Ovary (tissue), 10 donors: ENCODE data around the gene RIN1. TPM values are rescaled to one million over a fixed set of nuclear protein-coding genes. Genes with fewer than 3 reads are reported as not detected.
A peak's percentile ranks its signal among the peaks of the same experiment; 100 is the strongest.
"Not testable (repeated sequence)": the region's sequence is repeated elsewhere in the genome, so short reads cannot be mapped to it uniquely, and the experiment has no call there.

ENCODE experiments used
- DNase-seq, 5 donors: peaks; one replicate each; pipeline ENCODE4 v3.0.0-alpha.2; 2019 to 2020
- H3K27ac ChIP-seq, 2 donors: fragments of 200-600 bp; one replicate each; pipeline versions ENCODE4 v1.5.1 to v1.8.0; 2019 to 2022
- H3K27me3 ChIP-seq: fragments of 200-600 bp; one replicate; pipeline ENCODE4 v1.8.0; 2022
- H3K36me3 ChIP-seq: fragments of 200-600 bp; sonication (generic); one replicate; pipeline ENCODE4 v1.5.1; 2019
- H3K4me1 ChIP-seq: one replicate; pipeline ENCODE4 v1.8.1; 2013; ENCODE audit warnings: mild to moderate bottlenecking, moderate library complexity; ENCODE audit not compliant: insufficient read depth
- H3K4me3 ChIP-seq: fragments of 200-600 bp; sonication (generic); one replicate; pipeline ENCODE4 v1.5.1; 2017
- H3K9me3 ChIP-seq, 2 donors: fragments of 200-600 bp in 1 of 2; sonication (generic) in 1 of 2; one replicate each; pipeline versions ENCODE4 v1.5.1 to v1.8.1; 2013 to 2019; ENCODE audit warnings: mild to moderate bottlenecking in 1 of 2, moderate library complexity in 1 of 2
- CTCF ChIP-seq, 3 donors: fragments of 450-650 bp in 2 of 3; fragments of 200-600 bp in 1 of 3; IDR thresholded peaks; one replicate each; pipeline versions ENCODE4 v1.5.1 to v1.8.0; 2016 to 2022; ENCODE audit warnings: antibody characterized with exemption in 3 of 3, mild to moderate bottlenecking in 1 of 3
- EP300 ChIP-seq: sonication (generic); formaldehyde crosslinking; IDR thresholded peaks from one replicate; pipeline ENCODE4 v1.6.1; 2017; ENCODE audit warnings: antibody characterized with exemption
- WGBS, 3 donors: extraction: QIAGEN DNeasy Blood & Tissue Kit in 1 of 3; methylation state at CpG; one replicate each; pipeline versions ENCODE4 v1.1.5 to v1.1.7; 2013 to 2017; 5-methylcytosine and 5-hydroxymethylcytosine counted together
- intact Hi-C, 4 donors: fragments of 100-400 bp; cut with DNase I; formaldehyde crosslinking; loops; one replicate each; pipeline versions ENCODE4 v1.11.0 to v1.15.1; 2022 to 2023
- long read RNA-seq, 3 donors: library from polyadenylated mRNA in 2 of 3; unstranded in 2 of 3; transcript quantifications; one replicate each; pipeline ENCODE4 v2.0.0 and lab custom pipeline, GENCODE V29; 2021 to 2026
- polyA plus RNA-seq, 2 donors: library from polyadenylated mRNA; stranded (reverse); fragments of 200-250 nt in 1 of 2; fragments of 350-450 nt in 1 of 2; fragmentation: Illumina TruSeq in 1 of 2; extraction: RNeasy Lipid Tissue Mini Kit (QIAGEN cat#74804) in 1 of 2; gene quantifications; one replicate each; pipeline ENCODE4 v1.2.3, GENCODE V29; 2013 to 2014
- total RNA-seq, 7 donors: library from RNA; depleted of rRNA in 2 of 7; stranded (reverse); fragments of >200 nt in 2 of 7; fragmentation: NEBNext Ultra II Directional in 3 of 7; extraction: Animal tissue kit (Norgen Biotek cat#: 25700) in 3 of 7; gene quantifications; one replicate each; pipeline versions ENCODE4 v1.1.0 to v1.2.4, GENCODE V29; 2016 to 2023
- donor health status: DM: no; HTN: no; CAD: no; lungs with moderate emphysema.
- donor health status: DM: no; HTN: no; CAD: no.
- donor health status: Bipolar disorder and iron deficiency.
- donor health status: DM: yes; HTN: yes; CAD: no.
- donor health status: DM: no; HTN: no; CAD: no.
- donor health status: DM: yes; HTN: yes; CAD: no.

The RIN1 gene, protein sequence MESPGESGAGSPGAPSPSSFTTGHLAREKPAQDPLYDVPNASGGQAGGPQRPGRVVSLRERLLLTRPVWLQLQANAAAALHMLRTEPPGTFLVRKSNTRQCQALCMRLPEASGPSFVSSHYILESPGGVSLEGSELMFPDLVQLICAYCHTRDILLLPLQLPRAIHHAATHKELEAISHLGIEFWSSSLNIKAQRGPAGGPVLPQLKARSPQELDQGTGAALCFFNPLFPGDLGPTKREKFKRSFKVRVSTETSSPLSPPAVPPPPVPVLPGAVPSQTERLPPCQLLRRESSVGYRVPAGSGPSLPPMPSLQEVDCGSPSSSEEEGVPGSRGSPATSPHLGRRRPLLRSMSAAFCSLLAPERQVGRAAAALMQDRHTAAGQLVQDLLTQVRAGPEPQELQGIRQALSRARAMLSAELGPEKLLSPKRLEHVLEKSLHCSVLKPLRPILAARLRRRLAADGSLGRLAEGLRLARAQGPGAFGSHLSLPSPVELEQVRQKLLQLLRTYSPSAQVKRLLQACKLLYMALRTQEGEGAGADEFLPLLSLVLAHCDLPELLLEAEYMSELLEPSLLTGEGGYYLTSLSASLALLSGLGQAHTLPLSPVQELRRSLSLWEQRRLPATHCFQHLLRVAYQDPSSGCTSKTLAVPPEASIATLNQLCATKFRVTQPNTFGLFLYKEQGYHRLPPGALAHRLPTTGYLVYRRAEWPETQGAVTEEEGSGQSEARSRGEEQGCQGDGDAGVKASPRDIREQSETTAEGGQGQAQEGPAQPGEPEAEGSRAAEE
- 1 to 10 TPM; 1.8 to 9.5 (median 6.3) TPM for total RNA-seq
- polyA plus RNA-seq = 1 to 10 TPM in 1 of 2 donors, under 1 TPM in 1; 0.52 to 3.5 TPM
- long read RNA-seq, donor 1, transcript RIN1-201 (10 exons, 2,693 nt) = major isoform, 9 of 20 reads
- long read RNA-seq, donor 1, partial matches to known transcripts = 9 of 20 reads
- long read RNA-seq, donor 1, other reads (novel, unspliced or antisense) = 2 of 20 reads
- long read RNA-seq, donor 2 = 0 reads
- long read RNA-seq, donor 3, transcript RIN1-201 (10 exons, 2,693 nt) = major isoform, 7 of 22 reads
- long read RNA-seq, donor 3, partial matches to known transcripts = 7 of 22 reads
- long read RNA-seq, donor 3, other reads (novel, unspliced or antisense) = 8 of 22 reads

DNA sequence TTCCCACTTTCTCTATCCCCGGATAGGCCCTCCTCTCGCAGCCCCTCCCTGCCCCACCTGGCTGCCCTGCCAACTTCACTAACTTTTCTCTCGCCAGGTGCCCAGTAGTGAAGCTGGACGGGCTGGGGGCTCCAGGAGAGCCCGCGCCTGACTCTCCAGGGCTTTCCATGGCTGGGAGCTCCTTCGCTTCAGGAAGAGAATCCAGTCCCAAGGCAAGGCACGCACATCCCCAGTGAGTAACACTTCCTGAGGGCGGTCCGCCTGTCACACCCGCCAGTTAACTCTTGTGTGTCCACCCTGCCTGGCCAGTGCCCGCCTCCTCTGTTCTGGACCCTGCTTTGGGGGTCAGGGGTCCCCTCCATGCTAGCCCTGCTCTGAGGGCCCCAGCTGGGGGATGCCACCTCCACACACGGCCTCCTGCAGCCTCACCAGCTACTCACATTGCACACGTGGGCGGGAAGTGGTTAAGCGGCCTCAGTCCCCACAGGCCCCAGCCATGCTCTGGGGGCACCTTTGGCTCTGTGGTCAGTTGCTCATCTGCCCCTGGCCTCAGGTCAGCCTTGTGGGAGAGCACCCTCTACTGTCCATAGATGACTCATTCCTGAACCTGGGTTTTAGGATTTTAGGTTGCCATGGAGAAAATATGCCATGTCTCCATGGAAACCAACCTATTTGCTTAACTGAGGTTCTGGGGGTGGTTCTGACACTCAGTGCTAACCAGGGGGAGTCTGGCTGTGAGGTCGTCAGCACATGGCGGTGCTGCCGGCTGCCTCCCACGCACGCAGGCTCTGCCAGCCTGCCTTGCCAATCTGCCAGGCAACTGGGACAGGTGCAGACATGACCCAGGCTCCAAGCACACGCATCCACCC, at the start of gene RIN1:
Gene RIN1 (minus strand): TSS at position 201 of the 869 bp plus-strand sequence. CDS start 32 bp downstream, at position 169.
- peak within 1 kb of the TSS; percentile 44 for H3K4me3 ChIP-seq
- TF ChIP-seq CTCF (IDR thresholded peaks at IDR 0.05) (peak in 2 of 3 donors; percentile 38 to 44), EP300 (no peak)
- intact Hi-C loops = loop anchor here in 1 of 4 donors (10.0 kb wide), 1 partner anchor 52 kb away; the partner anchor contains the start of gene YIF1A
- peaks cover 13% of the 10 kb centered on the region for H3K4me1 ChIP-seq
- H3K9me3 ChIP-seq = no peaks in the 10 kb centered on the region
- peak; percentile 57 to 73 (median 61) for DNase-seq
- no peaks in the 10 kb centered on the region for H3K27me3 ChIP-seq
- 3 to 7% (median 5%) methylated on average over 20 to 22 of the region's 22 CpGs for WGBS, 3 donors
- peak within 1 kb of the TSS; percentile 5 to 40 for H3K27ac ChIP-seq
- no peaks in the 10 kb centered on the region for H3K36me3 ChIP-seq

DNA sequence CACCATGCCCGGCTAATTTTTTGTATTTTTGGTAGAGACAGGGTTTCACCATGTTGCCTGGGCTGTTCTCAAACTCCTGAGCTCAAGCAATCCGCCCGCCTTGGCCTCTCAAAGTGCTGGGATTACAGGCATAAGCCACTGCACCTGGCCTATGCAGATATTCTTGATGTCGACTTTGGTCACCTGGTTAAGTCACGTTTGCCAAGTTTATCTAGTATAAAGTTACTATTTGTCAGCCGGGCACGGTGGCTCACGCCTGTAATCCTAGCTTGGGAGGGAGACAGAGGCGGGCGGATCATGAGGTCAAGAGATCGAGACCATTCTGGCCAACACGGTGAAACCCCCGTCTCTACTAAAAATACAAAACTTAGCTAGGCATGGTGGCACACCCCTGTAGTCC, 48.1 kb upstream of the RIN1 start:
- not testable (repeated sequence) for DNase-seq, H3K4me3 ChIP-seq, H3K4me1 ChIP-seq, H3K9me3 ChIP-seq, H3K27ac ChIP-seq, H3K27me3 ChIP-seq, H3K36me3 ChIP-seq
- 81 to 82% (median 81%) methylated on average over 13 of the region's 13 CpGs for WGBS, 3 donors
- intact Hi-C loops = loop anchor here in 1 of 4 donors (10.0 kb wide), 1 partner anchor 80 kb away; no protein-coding TSS in a partner anchor

DNA sequence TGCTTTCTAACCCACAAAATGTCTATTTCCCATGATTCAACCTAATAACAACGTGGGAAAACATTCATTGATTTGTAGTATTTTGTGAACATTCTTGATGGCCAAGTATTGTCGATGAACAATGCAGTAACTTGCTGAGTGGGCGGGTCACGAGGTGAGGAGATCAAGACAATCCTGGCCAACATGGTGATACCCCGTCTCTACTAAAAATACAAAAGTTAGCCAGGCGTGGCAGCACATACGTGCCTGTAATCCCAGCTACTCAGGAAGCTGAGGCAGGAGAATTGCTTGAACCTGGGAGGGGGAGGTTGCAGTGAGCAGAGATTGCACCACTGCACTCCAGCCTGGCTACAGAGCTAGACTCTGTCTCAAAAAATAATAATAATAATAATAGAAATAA, 44.0 kb upstream of the RIN1 start:
- H3K4me1 ChIP-seq, DNase-seq, H3K9me3 ChIP-seq, H3K27ac ChIP-seq, H3K27me3 ChIP-seq, H3K4me3 ChIP-seq, H3K36me3 ChIP-seq: not testable (repeated sequence)
- intact Hi-C loops = loop anchor here in 1 of 4 donors (10.0 kb wide), 1 partner anchor 75 kb away; no protein-coding TSS in a partner anchor
- 18 to 25% (median 21%) methylated on average over 7 of the region's 7 CpGs for WGBS, 3 donors

DNA sequence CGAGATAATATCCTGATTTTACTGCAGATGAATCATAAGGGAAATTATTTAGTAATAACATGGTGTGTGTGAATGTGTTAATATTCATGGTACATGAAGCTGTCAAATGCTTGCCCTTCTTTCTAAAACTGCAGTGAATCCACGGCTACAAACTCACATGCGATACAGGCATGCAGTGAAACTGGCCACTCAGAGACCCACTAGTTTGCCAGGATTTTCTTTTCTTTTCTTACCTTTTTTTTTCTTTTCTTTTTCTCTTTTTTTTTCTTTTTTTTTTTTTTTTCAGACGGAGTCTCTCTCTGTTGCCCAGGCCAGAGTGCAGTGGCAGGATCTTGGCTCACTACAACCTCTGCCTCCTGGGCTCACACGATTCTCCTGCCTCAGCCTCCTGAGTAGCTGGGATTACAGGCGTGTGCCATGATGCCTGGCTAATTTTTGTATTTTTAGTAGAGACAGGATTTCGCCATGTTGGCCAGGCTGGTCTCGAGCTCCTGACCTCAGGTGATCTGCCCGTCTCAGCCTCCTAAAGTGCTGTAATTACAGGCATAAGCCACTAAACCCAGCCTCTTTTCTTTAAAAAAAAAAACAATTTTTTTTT, 37.6 kb upstream of the RIN1 start:
- intact Hi-C loops = not testable (repeated sequence)
- 72 to 77% (median 72%) methylated on average over 9 of the region's 9 CpGs for WGBS, 3 donors

DNA sequence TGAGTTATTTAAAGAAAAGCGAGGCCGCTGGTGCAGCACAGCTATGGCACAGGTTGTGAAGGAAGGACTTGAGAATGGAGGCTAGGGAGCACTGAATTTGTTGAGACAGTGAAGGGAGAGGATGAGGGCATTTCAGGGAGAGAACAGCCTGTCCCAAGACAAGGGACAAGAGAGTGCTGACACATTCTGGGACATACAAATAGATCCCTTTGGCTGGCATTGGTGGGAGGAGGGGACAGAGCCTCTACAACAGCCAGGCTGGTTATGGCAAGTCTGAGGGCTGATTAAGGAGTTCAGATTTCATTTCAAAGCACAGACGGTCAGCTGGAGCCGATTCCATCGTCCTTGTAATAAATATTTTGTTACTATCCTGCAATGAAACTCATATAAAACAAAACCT, 37.0 kb upstream of the RIN1 start:
- TF ChIP-seq CTCF (IDR thresholded peaks at IDR 0.05) = no peak
- intact Hi-C loops = no loop called here
- H3K27ac ChIP-seq = no peak overlapping the region
- no peak overlapping the region for H3K4me3 ChIP-seq
- 46 to 54% (median 47%) methylated on average over 5 of the region's 5 CpGs for WGBS, 3 donors
- no peaks in the 10 kb centered on the region for H3K27me3 ChIP-seq
- no peaks in the 10 kb centered on the region for H3K4me1 ChIP-seq
- no peaks in the 10 kb centered on the region for H3K9me3 ChIP-seq
- H3K36me3 ChIP-seq = no peaks in the 10 kb centered on the region
- DNase-seq = no peak

More for the DNA sequence above, 37.6 kb upstream of the RIN1 start:
- H3K9me3 ChIP-seq, H3K27ac ChIP-seq, H3K4me3 ChIP-seq, H3K36me3 ChIP-seq, H3K4me1 ChIP-seq, DNase-seq, H3K27me3 ChIP-seq: not testable (repeated sequence)
